Neural cell (in vitro differentiated cells): ENCODE data around the gene TSPAN11. TPM values are rescaled to one million over a fixed set of nuclear protein-coding genes. Genes with fewer than 3 reads are reported as not detected.

Experiments used
- H2AFZ ChIP-seq: fragments of 200-600, 300-800 bp; sonication (generic), shearing (Covaris generic); 2 replicates; pipeline ENCODE4 v1.6.0; 2014; ENCODE audit warnings: low read depth, mild to moderate bottlenecking, antibody characterized with exemption, low read length, moderate library complexity
- H3F3A ChIP-seq: fragments of 200-600 bp; shearing (Covaris generic); 2 replicates; pipeline ENCODE4 v1.6.1; 2016; ENCODE audit warnings: mild to moderate bottlenecking, moderate library complexity, mixed read lengths, antibody characterized with exemption, low read length; ENCODE audit not compliant: insufficient read depth, poor library complexity, severe bottlenecking
- H3K27ac ChIP-seq: fragments of 200-600, 300-800 bp; sonication (generic), shearing (Covaris generic); 2 replicates; pipeline ENCODE4 v1.5.1; 2014; ENCODE audit warnings: mild to moderate bottlenecking, low read length, moderate library complexity
- H3K27me3 ChIP-seq: fragments of 300-800, 200-600 bp; sonication (generic), shearing (Covaris generic); 2 replicates; pipeline ENCODE4 v1.6.0; 2014; ENCODE audit warnings: mild to moderate bottlenecking, low read depth, low read length, moderate library complexity; ENCODE audit not compliant: insufficient read depth
- H3K36me3 ChIP-seq: fragments of 300-800, 200-600 bp; sonication (generic), shearing (Covaris generic); 2 replicates; pipeline ENCODE4 v1.5.1; 2014; ENCODE audit warnings: mild to moderate bottlenecking, antibody characterized with exemption, low read length, moderate library complexity; ENCODE audit not compliant: insufficient read depth
- H3K4me2 ChIP-seq: fragments of 300-800, 200-600 bp; sonication (generic), shearing (Covaris generic); 2 replicates; pipeline ENCODE4 v1.6.0; 2014; ENCODE audit warnings: mild to moderate bottlenecking, low read length
- H3K4me3 ChIP-seq: fragments of 300-800, 200-600 bp; sonication (generic), shearing (Covaris generic); 2 replicates; pipeline ENCODE4 v1.5.1; 2014; ENCODE audit warnings: mild to moderate bottlenecking, low read length, moderate library complexity
- H3K79me2 ChIP-seq: fragments of 200-600 bp; shearing (Covaris generic); replicated peaks from 2 replicates; pipeline ENCODE4 v1.6.0; 2014; ENCODE audit warnings: mild to moderate bottlenecking, low read length, moderate library complexity; ENCODE audit not compliant: insufficient read depth
- H3K9ac ChIP-seq: fragments of 300-800, 200-600 bp; sonication (generic), shearing (Covaris generic); 2 replicates; pipeline ENCODE4 v1.6.1; 2016; ENCODE audit warnings: mild to moderate bottlenecking, low read length, mixed read lengths
- H3K9me2 ChIP-seq: fragments of 200-600 bp; shearing (Covaris generic); 2 replicates; pipeline ENCODE4 v1.6.1; 2016; ENCODE audit warnings: mild to moderate bottlenecking, low read length, mixed read lengths; ENCODE audit not compliant: insufficient read depth
- H3K9me3 ChIP-seq: fragments of 200-600, 300-800 bp; sonication (generic), shearing (Covaris generic); 2 replicates; pipeline ENCODE4 v1.6.1; 2016; ENCODE audit warnings: mild to moderate bottlenecking, mixed run types, low read length, moderate library complexity, mixed read lengths
- H4K20me1 ChIP-seq: fragments of 200-600 bp; shearing (Covaris generic); 2 replicates; pipeline ENCODE4 v1.6.1; 2016; ENCODE audit warnings: mild to moderate bottlenecking, mixed run types; ENCODE audit not compliant: insufficient read depth
- EP300 ChIP-seq: fragments of 450-650 bp; conservative IDR thresholded peaks from 2 replicates; pipeline ENCODE4 v1.6.1; 2014; ENCODE audit warnings: antibody characterized with exemption, mild to moderate bottlenecking, moderate library complexity; ENCODE audit not compliant: poor library complexity, severe bottlenecking
- EZH2 ChIP-seq: fragments of 200-600, 300-800 bp; shearing (Covaris generic), sonication (generic); IDR thresholded peaks from 2 replicates; pipeline ENCODE4 v1.6.1; 2014; ENCODE audit warnings: antibody characterized with exemption, low read length, borderline replicate concordance, mild to moderate bottlenecking; ENCODE audit not compliant: insufficient read depth, poor library complexity, severe bottlenecking
- MXI1 ChIP-seq: fragments of 450-650 bp; conservative IDR thresholded peaks from 2 replicates; pipeline ENCODE4 v1.6.1; 2014; ENCODE audit warnings: antibody characterized with exemption, mild to moderate bottlenecking; ENCODE audit not compliant: poor library complexity, severe bottlenecking
- POLR2AphosphoS5 ChIP-seq: IDR thresholded peaks from 2 replicates; pipeline ENCODE4 v1.6.1; 2012
- RAD21 ChIP-seq: fragments of 450-650 bp; conservative IDR thresholded peaks from 2 replicates; pipeline ENCODE4 v1.6.1; 2014; ENCODE audit warnings: antibody characterized with exemption, mild to moderate bottlenecking, moderate library complexity
- SMC3 ChIP-seq: fragments of 450-650 bp; conservative IDR thresholded peaks from 2 replicates; pipeline ENCODE4 v1.6.1; 2014; ENCODE audit warnings: antibody characterized with exemption, mild to moderate bottlenecking, moderate library complexity; ENCODE audit not compliant: poor library complexity
- TAF1 ChIP-seq: IDR thresholded peaks from 2 replicates; pipeline ENCODE4 v1.6.1; 2012; ENCODE audit warnings: low read depth
- polyA plus RNA-seq: library from polyadenylated mRNA; depleted of rRNA; stranded (reverse); fragments of >200 nt; gene quantifications from 2 replicates; pipeline ENCODE4 v1.2.3, GENCODE V29; 2014
- TF ChIP-seq, protein P1 (sequence below): IDR thresholded peaks from 2 replicates; pipeline ENCODE4 v1.6.1; 2012; ENCODE audit warnings: borderline replicate concordance
- TF ChIP-seq, protein P2 (sequence below): fragments of 450-650 bp; IDR thresholded peaks from 2 replicates; pipeline ENCODE4 v1.5.1; 2014; ENCODE audit warnings: antibody characterized with exemption, mild to moderate bottlenecking, moderate library complexity; ENCODE audit not compliant: poor library complexity, severe bottlenecking

TSPAN11 gene
- polyA plus RNA-seq, 1 donor from 2014 or later: 5.6 TPM

DNA sequence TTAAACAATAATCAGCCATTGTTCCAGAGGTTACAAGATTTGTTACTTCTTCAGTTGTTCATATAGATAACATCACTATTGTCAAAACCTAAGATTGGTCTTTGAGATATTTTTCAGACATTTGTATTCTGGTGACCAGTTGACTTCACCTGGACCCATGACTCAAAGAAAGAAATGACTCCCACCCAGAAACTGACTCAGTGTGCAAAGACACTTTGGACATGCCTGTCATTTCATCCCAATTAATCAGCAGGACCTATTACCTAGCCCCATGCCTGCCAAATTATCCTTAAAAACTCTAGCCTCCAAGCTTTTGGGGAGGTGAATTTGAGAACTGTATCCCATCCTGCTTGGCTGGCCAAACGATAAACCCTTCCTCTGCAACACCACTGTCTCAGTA is 27.7 kb upstream of the TSPAN11 start:
- Histone ChIP-seq H4K20me1 (no peaks in the 10 kb centered on the region), H3K9me2 (no peaks in the 10 kb centered on the region), H3F3A (no peaks in the 10 kb centered on the region), H3K4me2 (no peak overlapping the region), H3K79me2 (no peaks in the 10 kb centered on the region), H3K4me3 (no peak overlapping the region), H2AFZ (no peak overlapping the region), H3K9ac (no peak overlapping the region), H3K27ac (no peak overlapping the region), H3K36me3 (no peaks in the 10 kb centered on the region), H3K27me3 (no peaks in the 10 kb centered on the region), H3K9me3 (no peaks in the 10 kb centered on the region)
- TF ChIP-seq EP300 (no peak), SMC3 (no peak), TAF1 (no peak), RAD21 (no peak), EZH2 (no peak), POLR2AphosphoS5 (no peak)
- TF ChIP-seq, protein P1, sequence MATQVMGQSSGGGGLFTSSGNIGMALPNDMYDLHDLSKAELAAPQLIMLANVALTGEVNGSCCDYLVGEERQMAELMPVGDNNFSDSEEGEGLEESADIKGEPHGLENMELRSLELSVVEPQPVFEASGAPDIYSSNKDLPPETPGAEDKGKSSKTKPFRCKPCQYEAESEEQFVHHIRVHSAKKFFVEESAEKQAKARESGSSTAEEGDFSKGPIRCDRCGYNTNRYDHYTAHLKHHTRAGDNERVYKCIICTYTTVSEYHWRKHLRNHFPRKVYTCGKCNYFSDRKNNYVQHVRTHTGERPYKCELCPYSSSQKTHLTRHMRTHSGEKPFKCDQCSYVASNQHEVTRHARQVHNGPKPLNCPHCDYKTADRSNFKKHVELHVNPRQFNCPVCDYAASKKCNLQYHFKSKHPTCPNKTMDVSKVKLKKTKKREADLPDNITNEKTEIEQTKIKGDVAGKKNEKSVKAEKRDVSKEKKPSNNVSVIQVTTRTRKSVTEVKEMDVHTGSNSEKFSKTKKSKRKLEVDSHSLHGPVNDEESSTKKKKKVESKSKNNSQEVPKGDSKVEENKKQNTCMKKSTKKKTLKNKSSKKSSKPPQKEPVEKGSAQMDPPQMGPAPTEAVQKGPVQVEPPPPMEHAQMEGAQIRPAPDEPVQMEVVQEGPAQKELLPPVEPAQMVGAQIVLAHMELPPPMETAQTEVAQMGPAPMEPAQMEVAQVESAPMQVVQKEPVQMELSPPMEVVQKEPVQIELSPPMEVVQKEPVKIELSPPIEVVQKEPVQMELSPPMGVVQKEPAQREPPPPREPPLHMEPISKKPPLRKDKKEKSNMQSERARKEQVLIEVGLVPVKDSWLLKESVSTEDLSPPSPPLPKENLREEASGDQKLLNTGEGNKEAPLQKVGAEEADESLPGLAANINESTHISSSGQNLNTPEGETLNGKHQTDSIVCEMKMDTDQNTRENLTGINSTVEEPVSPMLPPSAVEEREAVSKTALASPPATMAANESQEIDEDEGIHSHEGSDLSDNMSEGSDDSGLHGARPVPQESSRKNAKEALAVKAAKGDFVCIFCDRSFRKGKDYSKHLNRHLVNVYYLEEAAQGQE: no peak

DNA sequence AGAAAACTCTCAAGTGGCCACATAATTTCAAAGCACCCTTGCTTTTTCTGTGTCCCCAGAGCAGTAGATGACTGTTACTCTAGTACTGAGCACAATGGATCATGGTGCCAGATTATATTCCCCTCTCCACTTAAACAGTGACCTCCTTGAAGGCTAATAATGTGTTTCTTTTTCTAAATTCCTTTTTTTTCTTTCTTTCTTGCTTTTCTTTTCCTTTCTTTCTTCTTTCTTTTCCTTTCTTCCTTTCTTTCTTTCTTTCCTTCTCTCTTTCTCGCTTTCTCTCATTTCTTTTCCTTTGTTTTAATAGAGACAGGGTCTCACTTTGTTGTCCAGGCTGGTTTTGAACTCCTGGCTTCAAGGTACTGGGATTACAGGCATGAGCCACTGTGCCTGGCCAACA is 26.2 kb upstream of the TSPAN11 start:
- H4K20me1 ChIP-seq: no peaks in the 10 kb centered on the region
- no peaks in the 10 kb centered on the region for H3F3A ChIP-seq
- TF ChIP-seq, protein P2, sequence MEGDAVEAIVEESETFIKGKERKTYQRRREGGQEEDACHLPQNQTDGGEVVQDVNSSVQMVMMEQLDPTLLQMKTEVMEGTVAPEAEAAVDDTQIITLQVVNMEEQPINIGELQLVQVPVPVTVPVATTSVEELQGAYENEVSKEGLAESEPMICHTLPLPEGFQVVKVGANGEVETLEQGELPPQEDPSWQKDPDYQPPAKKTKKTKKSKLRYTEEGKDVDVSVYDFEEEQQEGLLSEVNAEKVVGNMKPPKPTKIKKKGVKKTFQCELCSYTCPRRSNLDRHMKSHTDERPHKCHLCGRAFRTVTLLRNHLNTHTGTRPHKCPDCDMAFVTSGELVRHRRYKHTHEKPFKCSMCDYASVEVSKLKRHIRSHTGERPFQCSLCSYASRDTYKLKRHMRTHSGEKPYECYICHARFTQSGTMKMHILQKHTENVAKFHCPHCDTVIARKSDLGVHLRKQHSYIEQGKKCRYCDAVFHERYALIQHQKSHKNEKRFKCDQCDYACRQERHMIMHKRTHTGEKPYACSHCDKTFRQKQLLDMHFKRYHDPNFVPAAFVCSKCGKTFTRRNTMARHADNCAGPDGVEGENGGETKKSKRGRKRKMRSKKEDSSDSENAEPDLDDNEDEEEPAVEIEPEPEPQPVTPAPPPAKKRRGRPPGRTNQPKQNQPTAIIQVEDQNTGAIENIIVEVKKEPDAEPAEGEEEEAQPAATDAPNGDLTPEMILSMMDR: no peak
- TF ChIP-seq TAF1 (no peak), EP300 (no peak), EZH2 (no peak), RAD21 (no peak), POLR2AphosphoS5 (no peak), SMC3 (no peak), MXI1 (no peak)
- TF ChIP-seq, protein P1: no peak
- no peaks in the 10 kb centered on the region for H3K9me3 ChIP-seq
- H3K9ac ChIP-seq: no peak overlapping the region
- H3K79me2 ChIP-seq: no peaks in the 10 kb centered on the region
- no peak overlapping the region for H3K4me3 ChIP-seq
- no peak overlapping the region for H2AFZ ChIP-seq
- H3K27me3 ChIP-seq: no peaks in the 10 kb centered on the region
- no peaks in the 10 kb centered on the region for H3K36me3 ChIP-seq
- no peak overlapping the region for H3K27ac ChIP-seq
- H3K9me2 ChIP-seq: no peaks in the 10 kb centered on the region
- no peak overlapping the region for H3K4me2 ChIP-seq
